ENCODE data around the gene PBX3. TPM values are rescaled to one million over a fixed set of nuclear protein-coding genes. Genes with fewer than 3 reads are reported as not detected.

The PBX3 gene
- total RNA-seq, 1 donor from 2014 or later, result 6.3 TPM

GRCh38 chr9:125969868-125970267, 222.7 kb downstream of the PBX3 start:
- Histone ChIP-seq H3K27me3 (ENCODE audit: control insufficient read depth, insufficient read depth, low read length) (no peaks in the 10 kb centered on the region), H3K4me3 (ENCODE audit: low read depth, low read length) (no peak overlapping the region), H3K36me3 (ENCODE audit: control insufficient read depth, insufficient read depth, low read length) (peaks cover 1% of the 10 kb centered on the region)
- DNase-seq (ENCODE audit: low read depth) (no peak), FAIRE-seq (no peak)
- TF ChIP-seq, protein P1, sequence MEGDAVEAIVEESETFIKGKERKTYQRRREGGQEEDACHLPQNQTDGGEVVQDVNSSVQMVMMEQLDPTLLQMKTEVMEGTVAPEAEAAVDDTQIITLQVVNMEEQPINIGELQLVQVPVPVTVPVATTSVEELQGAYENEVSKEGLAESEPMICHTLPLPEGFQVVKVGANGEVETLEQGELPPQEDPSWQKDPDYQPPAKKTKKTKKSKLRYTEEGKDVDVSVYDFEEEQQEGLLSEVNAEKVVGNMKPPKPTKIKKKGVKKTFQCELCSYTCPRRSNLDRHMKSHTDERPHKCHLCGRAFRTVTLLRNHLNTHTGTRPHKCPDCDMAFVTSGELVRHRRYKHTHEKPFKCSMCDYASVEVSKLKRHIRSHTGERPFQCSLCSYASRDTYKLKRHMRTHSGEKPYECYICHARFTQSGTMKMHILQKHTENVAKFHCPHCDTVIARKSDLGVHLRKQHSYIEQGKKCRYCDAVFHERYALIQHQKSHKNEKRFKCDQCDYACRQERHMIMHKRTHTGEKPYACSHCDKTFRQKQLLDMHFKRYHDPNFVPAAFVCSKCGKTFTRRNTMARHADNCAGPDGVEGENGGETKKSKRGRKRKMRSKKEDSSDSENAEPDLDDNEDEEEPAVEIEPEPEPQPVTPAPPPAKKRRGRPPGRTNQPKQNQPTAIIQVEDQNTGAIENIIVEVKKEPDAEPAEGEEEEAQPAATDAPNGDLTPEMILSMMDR (IDR thresholded peaks at IDR 0.05; ENCODE audit: insufficient read depth, low read length, severe bottlenecking), result no peak

DNA sequence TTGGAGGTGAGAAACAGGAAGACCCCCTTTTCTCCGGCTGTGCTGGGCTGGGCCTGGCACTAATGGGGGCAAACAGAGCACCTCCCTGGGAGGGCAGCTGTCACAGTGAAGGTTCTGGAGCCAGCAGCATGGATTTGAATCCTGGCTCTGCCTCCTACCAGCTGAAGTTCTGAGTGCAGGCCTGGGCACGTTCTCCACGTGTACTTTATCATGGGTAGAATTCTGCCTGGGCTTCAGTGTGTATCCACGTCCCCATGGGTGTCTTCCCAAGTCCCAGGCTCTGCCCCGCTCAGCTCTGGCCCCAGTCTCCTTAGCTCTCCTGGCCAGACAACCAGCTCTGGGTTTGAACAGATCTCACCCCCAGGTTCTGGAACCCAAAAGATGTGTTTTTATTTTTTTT, 223.2 kb downstream of the PBX3 start:
- H3K4me3 ChIP-seq (ENCODE audit: low read depth, low read length), result no peak overlapping the region
- no peaks in the 10 kb centered on the region for H3K27me3 ChIP-seq (ENCODE audit: control insufficient read depth, insufficient read depth, low read length)
- TF ChIP-seq, protein P1 (IDR thresholded peaks at IDR 0.05; ENCODE audit: insufficient read depth, low read length, severe bottlenecking), result no peak
- no peak for FAIRE-seq
- peaks cover 1% of the 10 kb centered on the region for H3K36me3 ChIP-seq (ENCODE audit: control insufficient read depth, insufficient read depth, low read length)
- DNase-seq (ENCODE audit: low read depth), result peak; percentile 57

GRCh38 chr9:125971050-125971449, 223.9 kb downstream of the PBX3 start:
- TF ChIP-seq, protein P1 (IDR thresholded peaks at IDR 0.05; ENCODE audit: insufficient read depth, low read length, severe bottlenecking), result no peak
- DNase-seq (ENCODE audit: low read depth), result no peak
- H3K36me3 ChIP-seq (ENCODE audit: control insufficient read depth, insufficient read depth, low read length), result peaks cover 1% of the 10 kb centered on the region
- no peaks in the 10 kb centered on the region for H3K27me3 ChIP-seq (ENCODE audit: control insufficient read depth, insufficient read depth, low read length)
- FAIRE-seq, result peak; percentile 18
- H3K4me3 ChIP-seq (ENCODE audit: low read depth, low read length), result no peak overlapping the region

GRCh38 chr9:125972012-125972729, 225.0 kb downstream of the PBX3 start:
- FAIRE-seq, result peak; percentile 83
- Histone ChIP-seq H3K4me3 (ENCODE audit: low read depth, low read length) (no peak overlapping the region), H3K27me3 (ENCODE audit: control insufficient read depth, insufficient read depth, low read length) (no peaks in the 10 kb centered on the region), H3K36me3 (ENCODE audit: control insufficient read depth, insufficient read depth, low read length) (no peaks in the 10 kb centered on the region)
- TF ChIP-seq, protein P1 (IDR thresholded peaks at IDR 0.05; ENCODE audit: insufficient read depth, low read length, severe bottlenecking), result no peak
- DNase-seq (ENCODE audit: low read depth), result peak; percentile 42

- FAIRE-seq (peak; percentile 72), DNase-seq (ENCODE audit: low read depth) (no peak)
- no peaks in the 10 kb centered on the region for H3K36me3 ChIP-seq (ENCODE audit: control insufficient read depth, insufficient read depth, low read length)
- no peaks in the 10 kb centered on the region for H3K27me3 ChIP-seq (ENCODE audit: control insufficient read depth, insufficient read depth, low read length)
- TF ChIP-seq, protein P1 (IDR thresholded peaks at IDR 0.05; ENCODE audit: insufficient read depth, low read length, severe bottlenecking), result no peak
- no peak overlapping the region for H3K4me3 ChIP-seq (ENCODE audit: low read depth, low read length)
Measured at GRCh38 chr9:125973547-125973946, 226.4 kb downstream of the PBX3 start.

- Histone ChIP-seq H3K27me3 (ENCODE audit: control insufficient read depth, insufficient read depth, low read length) (no peaks in the 10 kb centered on the region), H3K36me3 (ENCODE audit: control insufficient read depth, insufficient read depth, low read length) (no peaks in the 10 kb centered on the region), H3K4me3 (ENCODE audit: low read depth, low read length) (no peak overlapping the region)
- TF ChIP-seq, protein P1 (IDR thresholded peaks at IDR 0.05; ENCODE audit: insufficient read depth, low read length, severe bottlenecking), result no peak
- FAIRE-seq (no peak), DNase-seq (ENCODE audit: low read depth) (no peak)
Measured at GRCh38 chr9:125974705-125975104, 227.5 kb downstream of the PBX3 start.

Data from bronchial epithelial cell (primary cell).